Caco-2 (cell line): ENCODE results near the gene UHRF1. TPM values are rescaled to one million over a fixed set of nuclear protein-coding genes. Genes with fewer than 3 reads are reported as not detected.

ENCODE experiments used
- BruUV-seq: library from RNA; stranded (reverse); fragments of 400-500 nt; replicated peaks from 2 replicates; lab custom pipeline; 2021; lab: Mats Ljungman, UMichigan
- CTCF ChIA-PET: fragments of 300-600 bp; sonication (Branson Sonifier 250); formaldehyde crosslinking; loops from one replicate; lab custom pipeline; 2022; ENCODE audit warnings: antibody characterized with exemption; lab: Charles Lee
- POLR2A ChIA-PET: fragments of 300-600 bp; sonication (Branson Sonifier 250); formaldehyde crosslinking; loops from one replicate; lab custom pipeline; 2022; ENCODE audit warnings: antibody characterized with exemption; lab: Charles Lee
- DNase-seq, 2 experiments: peaks; one replicate each; pipeline versions ENCODE4 v3.0.0 to v3.0.0-alpha.2; 2020 to 2022
- H3K27me3 ChIP-seq: replicated peaks from 2 replicates; pipeline ENCODE4 v1.6.0; 2011; ENCODE audit warnings: low read length; ENCODE audit not compliant: control insufficient read depth, insufficient read depth
- H3K36me3 ChIP-seq: 2 replicates; pipeline ENCODE4 v1.5.1; 2011; ENCODE audit warnings: low read length; ENCODE audit not compliant: control insufficient read depth, insufficient read depth
- H3K4me1 ChIP-seq: fragments of 250-450 bp; sonication (Bioruptor Pico); 2 replicates; pipeline ENCODE4 v1.5.1; 2020; ENCODE audit warnings: mild to moderate bottlenecking
- H3K4me3 ChIP-seq: 2 replicates; pipeline ENCODE4 v1.5.1; 2011; ENCODE audit warnings: low read depth, mild to moderate bottlenecking, control low read depth, low read length
- H3K9me3 ChIP-seq: fragments of 250-450 bp; sonication (Bioruptor Pico); 2 replicates; pipeline ENCODE4 v1.5.1; 2020; ENCODE audit warnings: mild to moderate bottlenecking, moderate library complexity
- H3K27ac Mint-ChIP-seq: one replicate; pipeline ENCODE4 v1.8.0; 2022; ENCODE audit warnings: mixed read lengths; ENCODE audit not compliant: unreplicated experiment
- H3K27me3 Mint-ChIP-seq: one replicate; pipeline ENCODE4 v1.8.0; 2022; ENCODE audit warnings: mixed read lengths; ENCODE audit not compliant: insufficient read depth, unreplicated experiment
- H3K36me3 Mint-ChIP-seq: one replicate; pipeline ENCODE4 v1.8.0; 2022; ENCODE audit warnings: mild to moderate bottlenecking, mixed read lengths; ENCODE audit not compliant: insufficient read depth, unreplicated experiment
- H3K4me1 Mint-ChIP-seq: one replicate; pipeline ENCODE4 v1.8.0; 2022; ENCODE audit warnings: low read depth, mixed read lengths; ENCODE audit not compliant: unreplicated experiment
- H3K4me3 Mint-ChIP-seq: one replicate; pipeline ENCODE4 v1.8.0; 2022; ENCODE audit warnings: mild to moderate bottlenecking, moderate library complexity, mixed read lengths; ENCODE audit not compliant: unreplicated experiment
- H3K9me3 Mint-ChIP-seq: one replicate; pipeline ENCODE4 v1.8.0; 2022; ENCODE audit warnings: mixed read lengths; ENCODE audit not compliant: unreplicated experiment
- CTCF ChIP-seq, 2 experiments: fragments of 200-600 bp in 1 of 2; IDR thresholded peaks; 1 replicate in 1 of 2; 2 replicates in 1 of 2; pipeline versions ENCODE4 v1.5.1 to v1.8.0; 2011 to 2022; ENCODE audit warnings: antibody characterized with exemption in 1 of 2, control low read depth in 1 of 2, inconsistent platforms in 1 of 2, low read depth in 1 of 2, low read length in 1 of 2, mild to moderate bottlenecking in 1 of 2, moderate library complexity in 1 of 2; ENCODE audit not compliant: insufficient read depth in 1 of 2, severe bottlenecking in 1 of 2, unreplicated experiment in 1 of 2
- intact Hi-C: fragments of 100-400 bp; cut with micrococcal nuclease; formaldehyde crosslinking; loops from one replicate; pipeline ENCODE4 v1.10.0; 2022; ENCODE audit not compliant: unreplicated experiment
- total RNA-seq: library from RNA; stranded (reverse); gene quantifications from 2 replicates; pipeline ENCODE4 v1.2.3, GENCODE V29; 2022

UHRF1 gene
- total RNA-seq, 1 experiment from 2014 or later = 54.6 TPM

GRCh38 chr19:4866595-4867424, 42.5 kb upstream of the UHRF1 start:
- BruUV-seq = TSS peak; percentile 75
- peaks cover 6% of the 10 kb centered on the region for H3K4me1 Mint-ChIP-seq
- no peak for TF ChIP-seq CTCF (IDR thresholded peaks at IDR 0.05; ENCODE audit: insufficient read depth in 1 of 2, low read depth in 1 of 2, low read length in 1 of 2, severe bottlenecking in 1 of 2, unreplicated experiment in 1 of 2)

GRCh38 chr19:4867534-4868285, 41.6 kb upstream of the UHRF1 start, which contains the start of gene PLIN3:
Gene PLIN3 (minus strand): TSS chr19:4867667. CDS start chr19:4861394, 6,273 bp downstream.
- Mint-ChIP-seq H3K9me3 (no peaks in the 10 kb centered on the region), H3K4me1 (peaks cover 6% of the 10 kb centered on the region), H3K27ac (peak within 1 kb of the TSS; percentile 59), H3K27me3 (no peaks in the 10 kb centered on the region), H3K4me3 (peak within 1 kb of the TSS; percentile 74), H3K36me3 (peaks cover 12% of the 10 kb centered on the region)
- no peaks in the 10 kb centered on the region for H3K27me3 ChIP-seq
- CTCF ChIA-PET = interaction anchor here (0.5 to 2.3 kb wide), 7 partner anchors 16 to 164 kb away, joined by 3 to 10 read pairs (median 4); partner anchors contain the start of gene FEM1A
- no TSS peak for BruUV-seq
- POLR2A ChIA-PET = interaction anchor here (0.6 to 0.9 kb wide), 2 partner anchors 51 to 72 kb away, joined by 3 read pairs; no protein-coding TSS in a partner anchor
- H3K4me3 ChIP-seq = peak within 1 kb of the TSS; percentile 89
- intact Hi-C loops = no loop called here
- DNase-seq = peak; percentile 94 to 95
- no peaks in the 10 kb centered on the region for H3K36me3 ChIP-seq
- no peak for TF ChIP-seq CTCF (IDR thresholded peaks at IDR 0.05; ENCODE audit: insufficient read depth in 1 of 2, low read depth in 1 of 2, low read length in 1 of 2, severe bottlenecking in 1 of 2, unreplicated experiment in 1 of 2)
- H3K9me3 ChIP-seq = no peaks in the 10 kb centered on the region
- peaks cover 7% of the 10 kb centered on the region; the same call in 1 of the 2 replicates for H3K4me1 ChIP-seq

More at GRCh38 chr19:4866595-4867424, 42.5 kb upstream of the UHRF1 start:
- DNase-seq = peak in 1 of 2 experiments; percentile 46
- no peaks in the 10 kb centered on the region for H3K27me3 Mint-ChIP-seq
- Histone ChIP-seq H3K9me3 (no peaks in the 10 kb centered on the region), H3K27me3 (no peaks in the 10 kb centered on the region), H3K4me1 (peaks cover 8% of the 10 kb centered on the region), H3K36me3 (no peaks in the 10 kb centered on the region; the same call in 1 of the 2 replicates), H3K4me3 (peak overlapping the region; percentile 89)
- peak overlapping the region; percentile 39 for H3K27ac Mint-ChIP-seq
- peak overlapping the region; percentile 74 for H3K4me3 Mint-ChIP-seq
- no peaks in the 10 kb centered on the region for H3K9me3 Mint-ChIP-seq
- ChIA-PET CTCF (interaction anchor here (0.5 to 2.3 kb wide), 7 partner anchors 15 to 165 kb away, joined by 3 to 10 read pairs (median 4); partner anchors contain the start of gene FEM1A), POLR2A (interaction anchor here (0.6 kb wide), 1 partner anchor 73 kb away, joined by 3 read pairs; no protein-coding TSS in a partner anchor)
- H3K36me3 Mint-ChIP-seq = peaks cover 12% of the 10 kb centered on the region
- intact Hi-C loops = no loop called here
